CD4-positive, alpha-beta T cell treated with Interleukin-4 for 4 hours (primary cell): Measurements from ENCODE around the gene IGFBP6.
"Not testable (repeated sequence)": the region's sequence is repeated elsewhere in the genome, so short reads cannot be mapped to it uniquely, and the experiment has no call there.

Experiments used
- DNase-seq: peaks from one replicate; pipeline ENCODE4 v3.0.0-alpha.2; 2020

IGFBP6 gene

DNA sequence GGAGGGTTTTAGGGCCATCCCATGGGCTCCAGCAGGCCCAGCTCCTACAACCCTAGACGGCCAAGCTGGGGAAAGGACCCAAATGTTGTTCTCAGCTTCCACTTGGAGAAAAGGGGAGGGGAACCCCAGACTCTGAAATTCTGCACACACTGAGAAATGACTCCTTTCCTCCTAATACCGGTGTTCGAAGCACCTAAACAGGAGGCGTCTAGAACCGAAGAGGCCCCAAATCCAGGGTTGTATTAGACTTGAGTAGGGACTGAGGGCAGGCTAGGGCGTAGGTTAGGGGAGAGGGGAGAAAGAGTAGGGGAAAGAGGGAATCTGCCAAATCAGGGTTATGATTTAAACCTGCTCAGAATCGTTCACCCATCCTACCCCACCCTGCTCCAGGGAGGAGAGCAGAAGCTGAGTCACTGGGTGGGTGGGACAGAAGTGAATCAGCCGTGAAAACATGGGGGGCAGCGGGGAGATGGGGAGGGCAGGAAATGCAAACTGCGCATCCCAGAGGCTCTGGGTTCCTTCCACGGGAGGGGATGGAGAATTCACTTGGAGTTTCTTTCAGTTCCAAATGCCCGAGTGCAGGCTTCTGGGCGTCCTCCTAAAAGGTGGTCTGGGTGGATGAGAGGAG is 1.0 kb downstream of the IGFBP6 start:
- peak; percentile 11 for DNase-seq

DNA sequence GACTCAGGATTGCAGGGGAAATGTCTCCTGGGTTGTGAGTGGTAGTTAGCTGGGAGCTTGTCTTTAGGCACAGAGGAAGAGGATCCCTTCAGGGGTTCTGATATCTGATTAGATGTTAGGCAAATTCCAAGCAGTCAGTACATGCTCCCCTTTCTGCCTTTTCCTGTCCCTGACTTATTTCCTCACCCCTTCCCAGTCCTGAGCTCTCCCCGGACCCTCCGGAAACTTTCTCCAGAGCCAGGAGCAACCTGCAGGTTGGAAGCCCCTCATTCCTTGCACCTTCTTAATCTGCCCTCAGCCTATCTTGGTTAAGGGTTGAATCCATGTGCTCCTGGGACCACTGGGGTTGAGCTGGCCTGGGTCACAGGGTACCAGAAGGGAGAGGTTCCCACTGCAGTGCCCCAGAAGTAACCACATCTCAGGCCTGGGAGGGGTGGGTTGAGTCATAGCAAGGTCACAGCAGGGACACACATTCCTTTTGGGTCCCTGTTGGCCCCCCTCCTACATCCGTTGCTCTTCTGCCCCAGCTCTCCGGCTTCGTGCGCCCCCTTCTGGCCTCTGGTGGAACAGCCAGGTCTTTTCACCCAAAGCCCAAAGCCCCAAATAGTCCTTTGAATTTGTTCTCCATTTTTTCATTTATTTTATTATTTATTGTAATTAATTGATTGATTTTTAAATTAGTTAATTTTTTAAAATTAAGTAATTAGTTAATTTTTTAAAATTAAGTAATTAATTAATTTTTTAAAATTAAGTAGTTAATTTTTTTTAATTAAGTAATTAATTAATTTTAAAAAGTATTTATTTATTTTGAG is 1.8 kb downstream of the IGFBP6 start:
- peak; percentile 84 for DNase-seq

DNA sequence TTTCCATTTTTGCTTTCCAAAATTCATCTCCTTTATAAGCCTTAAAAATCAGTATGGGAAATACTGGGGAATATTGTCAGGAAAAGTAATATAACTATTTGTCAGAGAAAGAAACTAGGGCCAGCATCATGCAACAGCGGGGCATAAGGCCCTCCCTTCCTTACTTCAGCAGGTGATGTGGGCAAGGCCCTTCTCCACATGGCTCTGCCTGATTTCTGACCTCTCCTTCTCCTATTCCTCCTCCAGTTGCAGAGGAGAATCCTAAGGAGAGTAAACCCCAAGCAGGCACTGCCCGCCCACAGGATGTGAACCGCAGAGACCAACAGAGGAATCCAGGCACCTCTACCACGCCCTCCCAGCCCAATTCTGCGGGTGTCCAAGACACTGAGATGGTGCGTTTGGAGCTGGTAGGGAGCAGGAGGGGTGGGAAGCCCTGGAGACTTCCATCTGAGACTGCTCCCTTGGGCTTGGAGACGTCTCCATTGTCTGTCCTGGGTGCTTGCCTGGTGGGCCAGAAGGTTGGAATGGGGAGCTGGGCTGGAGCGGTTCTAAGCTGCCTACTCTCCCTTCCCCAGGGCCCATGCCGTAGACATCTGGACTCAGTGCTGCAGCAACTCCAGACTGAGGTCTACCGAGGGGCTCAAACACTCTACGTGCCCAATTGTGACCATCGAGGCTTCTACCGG is 3.1 kb downstream of the IGFBP6 start:
- no peak for DNase-seq

DNA sequence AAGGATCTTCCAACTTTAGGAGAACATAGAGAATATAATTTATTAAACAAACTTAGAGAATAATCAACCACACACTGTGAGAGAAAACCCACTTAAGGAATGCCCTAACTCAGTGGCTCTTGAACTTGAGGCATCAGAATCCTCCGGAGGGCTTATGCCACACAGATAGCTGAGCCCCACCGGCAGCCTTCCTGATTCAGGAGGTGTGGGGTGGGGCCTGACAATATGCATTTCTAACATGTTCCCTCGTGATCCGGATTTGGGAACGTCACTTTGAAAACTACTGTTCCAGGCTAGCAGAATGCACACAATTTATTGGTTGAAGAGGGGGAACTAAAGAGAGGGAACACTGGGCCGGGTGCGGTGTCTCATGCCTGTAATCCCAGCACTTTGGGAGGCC is 3.8 kb downstream of the IGFBP6 start:
- DNase-seq = no peak

DNA sequence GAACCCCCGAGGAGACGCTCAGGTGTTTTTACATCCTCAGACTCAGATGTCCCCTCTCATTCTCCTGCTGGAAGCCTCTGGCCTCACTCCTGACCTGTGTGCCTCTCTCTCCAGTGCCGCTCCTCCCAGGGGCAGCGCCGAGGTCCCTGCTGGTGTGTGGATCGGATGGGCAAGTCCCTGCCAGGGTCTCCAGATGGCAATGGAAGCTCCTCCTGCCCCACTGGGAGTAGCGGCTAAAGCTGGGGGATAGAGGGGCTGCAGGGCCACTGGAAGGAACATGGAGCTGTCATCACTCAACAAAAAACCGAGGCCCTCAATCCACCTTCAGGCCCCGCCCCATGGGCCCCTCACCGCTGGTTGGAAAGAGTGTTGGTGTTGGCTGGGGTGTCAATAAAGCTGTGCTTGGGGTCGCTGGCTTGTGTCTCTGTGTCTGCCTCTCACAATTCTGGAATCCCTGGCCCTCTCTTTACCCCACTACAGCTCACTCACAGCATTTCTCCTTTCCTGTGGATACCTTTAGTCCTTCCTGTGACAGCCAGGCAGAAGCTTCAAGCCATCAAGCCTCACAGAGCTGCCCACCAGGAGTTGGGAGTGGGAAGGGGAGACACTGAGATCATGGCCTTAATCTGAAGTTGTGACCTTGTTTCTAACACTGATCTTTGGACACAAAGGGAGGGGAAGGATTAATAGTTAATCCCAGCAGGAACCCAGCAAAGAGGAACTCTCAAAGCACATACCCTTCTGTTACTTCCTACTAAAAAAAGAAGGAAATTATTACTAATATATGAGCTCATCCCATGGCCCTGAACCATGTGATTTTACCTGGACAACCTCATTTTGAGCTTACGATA is 4.7 kb downstream of the IGFBP6 start:
- no peak for DNase-seq

DNA sequence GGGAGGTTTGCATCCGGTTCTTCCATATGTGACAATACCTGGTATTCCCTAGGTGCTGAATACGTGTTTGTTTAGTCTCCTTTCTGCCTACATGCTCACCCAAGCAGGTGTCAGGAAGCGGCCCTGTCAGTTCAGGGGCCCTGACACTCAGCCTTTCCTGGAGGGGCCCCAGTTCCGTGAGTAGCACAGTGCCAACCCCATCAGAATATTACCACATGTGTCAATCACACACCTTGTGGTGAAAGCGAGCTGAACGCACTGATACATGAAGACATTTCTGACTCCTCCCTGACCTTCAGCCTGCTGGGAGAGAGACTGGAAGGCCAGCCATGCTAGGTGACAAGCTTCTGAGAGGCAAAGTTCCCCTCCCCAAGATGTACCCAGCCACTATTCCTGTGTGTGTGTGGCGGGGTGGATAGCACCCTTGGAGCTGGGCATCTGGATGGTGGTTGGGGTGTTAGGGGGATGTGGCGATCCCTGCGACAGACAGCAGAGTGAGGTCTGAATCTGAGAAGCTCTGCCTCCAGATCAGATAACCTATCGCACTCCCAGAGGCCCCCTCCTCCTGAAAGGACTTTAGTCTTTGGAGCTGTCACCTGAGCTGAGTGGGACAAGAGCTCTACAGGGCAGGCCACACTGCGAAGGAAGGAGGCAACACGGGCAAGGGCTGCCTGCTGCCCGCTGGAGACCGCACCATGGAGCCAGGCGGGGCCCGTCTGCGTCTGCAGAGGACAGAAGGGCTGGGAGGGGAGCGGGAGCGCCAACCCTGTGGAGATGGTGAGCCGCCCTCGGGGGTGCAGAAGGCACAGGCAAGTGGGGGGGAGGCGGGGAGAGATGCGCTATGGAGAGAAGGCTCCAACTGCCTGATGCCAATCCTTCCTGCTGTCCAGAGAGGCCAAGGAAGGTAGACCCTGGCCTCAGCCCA is 5.7 kb downstream of the IGFBP6 start, which contains the start of gene SOAT2:
Gene SOAT2 (plus strand): TSS at position 604 of the 925 bp plus-strand sequence. CDS start 92 bp downstream, at position 696.
- peak; percentile 61 for DNase-seq

DNA sequence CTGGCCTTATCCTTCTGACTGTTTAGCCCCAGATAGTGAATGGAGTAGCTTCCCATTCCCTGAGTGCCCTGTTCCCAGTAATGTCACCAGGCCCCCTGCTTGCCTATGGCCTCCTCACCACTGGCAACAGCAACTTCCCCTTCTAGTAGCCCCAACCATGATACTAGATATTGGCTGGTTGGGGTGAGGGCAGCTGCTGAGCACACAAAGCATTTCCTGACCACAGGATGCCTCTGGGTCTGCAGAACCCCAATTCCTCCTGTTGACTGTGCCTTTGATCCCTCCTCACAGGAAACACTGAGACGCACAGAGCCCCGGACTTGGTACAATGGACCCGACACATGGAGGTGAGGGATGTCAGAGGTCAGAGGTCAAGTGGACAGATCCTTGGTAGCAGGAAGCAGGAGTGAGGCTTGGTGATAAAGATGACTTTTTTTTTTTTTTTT is 6.4 kb downstream of the IGFBP6 start:
- peak; percentile 13 for DNase-seq

DNA sequence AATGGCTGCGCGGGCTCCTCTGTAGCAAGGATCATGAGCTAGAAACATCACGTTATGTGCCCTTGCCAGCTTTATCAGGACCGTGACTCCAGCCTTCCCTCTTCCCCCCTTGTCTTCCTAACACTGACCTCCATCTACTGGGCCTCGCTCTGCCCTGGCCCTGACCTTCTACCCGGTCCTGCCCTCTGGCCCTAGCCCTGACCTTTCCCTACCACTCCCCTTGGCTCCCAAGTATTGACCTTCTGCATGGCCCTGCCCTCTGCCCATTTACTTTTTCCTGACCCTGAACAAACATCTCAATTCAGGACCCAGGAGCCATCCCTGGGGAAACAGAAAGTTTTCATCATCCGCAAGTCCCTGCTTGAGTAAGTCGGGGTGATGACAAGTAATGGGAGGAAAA is 7.8 kb downstream of the IGFBP6 start:
- DNase-seq = no peak

DNA sequence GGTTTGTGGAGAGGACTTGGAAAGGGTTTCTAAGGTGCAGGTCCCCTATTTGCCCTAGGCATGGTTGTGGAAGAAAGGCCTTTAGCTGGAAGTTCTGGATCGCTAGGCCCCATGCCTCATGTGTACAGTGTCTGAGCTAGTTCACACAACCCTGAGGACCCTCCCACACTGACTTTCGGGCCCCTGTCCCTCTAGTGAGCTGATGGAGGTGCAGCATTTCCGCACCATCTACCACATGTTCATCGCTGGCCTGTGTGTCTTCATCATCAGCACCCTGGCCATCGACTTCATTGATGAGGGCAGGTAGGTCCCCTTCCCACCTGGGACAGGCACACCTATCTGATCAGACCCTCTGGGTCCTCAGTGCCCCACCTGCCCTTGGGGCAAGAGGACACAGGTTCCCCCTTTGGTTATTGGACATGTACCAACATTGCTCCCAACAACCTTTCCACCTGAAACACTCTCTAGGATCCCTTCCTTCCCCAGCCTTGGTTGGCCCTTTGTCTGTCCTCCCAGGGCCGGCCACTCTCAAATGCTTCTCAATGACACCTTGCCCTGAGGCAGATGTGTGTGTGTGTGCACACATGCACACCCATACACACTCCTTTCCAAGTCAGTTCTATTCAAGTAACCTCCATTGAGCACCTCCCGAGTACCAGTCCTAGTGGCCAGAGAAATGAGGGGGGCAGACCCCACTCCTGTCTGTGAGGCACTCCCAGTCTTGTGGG is 8.4 kb downstream of the IGFBP6 start:
- DNase-seq = no peak

DNA sequence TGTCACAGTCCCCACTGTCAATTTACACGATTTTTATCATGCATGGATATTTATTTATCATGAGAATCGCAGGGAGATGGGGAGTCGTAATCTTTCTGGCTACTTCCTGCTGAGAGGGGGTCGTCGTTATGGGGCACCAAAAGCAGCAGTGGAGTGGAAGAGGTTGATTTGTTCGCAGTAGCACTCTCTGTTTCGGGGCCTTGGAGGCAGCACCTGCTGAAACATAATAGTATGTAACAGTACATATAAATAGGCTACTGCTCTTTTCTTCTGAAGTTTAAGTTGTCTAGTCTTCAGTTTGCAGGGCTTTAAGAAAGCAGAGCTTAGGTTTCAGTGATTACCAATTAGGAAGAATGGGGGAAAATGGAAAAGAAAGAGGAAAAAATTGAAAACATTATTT is 9.7 kb downstream of the IGFBP6 start:
- no peak for DNase-seq

DNA sequence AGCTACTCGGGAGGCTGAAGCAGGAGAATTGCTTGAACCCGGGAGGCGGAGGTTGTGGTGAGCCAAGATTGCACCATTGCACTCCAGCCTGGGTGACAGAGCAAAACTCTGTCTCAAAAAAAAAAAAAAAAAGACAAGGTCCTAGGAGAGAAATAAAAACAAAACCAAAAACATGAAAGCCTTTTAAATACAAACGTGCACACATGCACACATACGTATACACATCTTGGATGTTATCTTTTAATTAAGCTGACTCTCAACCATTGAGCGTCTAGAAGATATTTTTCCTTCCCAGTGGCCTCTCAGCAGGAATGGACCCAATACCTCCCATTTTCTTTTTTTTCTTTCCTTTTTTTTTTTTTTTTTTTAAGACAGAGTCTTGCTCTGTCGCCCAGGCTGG is 15.0 kb downstream of the IGFBP6 start:
- DNase-seq = not testable (repeated sequence)

DNA sequence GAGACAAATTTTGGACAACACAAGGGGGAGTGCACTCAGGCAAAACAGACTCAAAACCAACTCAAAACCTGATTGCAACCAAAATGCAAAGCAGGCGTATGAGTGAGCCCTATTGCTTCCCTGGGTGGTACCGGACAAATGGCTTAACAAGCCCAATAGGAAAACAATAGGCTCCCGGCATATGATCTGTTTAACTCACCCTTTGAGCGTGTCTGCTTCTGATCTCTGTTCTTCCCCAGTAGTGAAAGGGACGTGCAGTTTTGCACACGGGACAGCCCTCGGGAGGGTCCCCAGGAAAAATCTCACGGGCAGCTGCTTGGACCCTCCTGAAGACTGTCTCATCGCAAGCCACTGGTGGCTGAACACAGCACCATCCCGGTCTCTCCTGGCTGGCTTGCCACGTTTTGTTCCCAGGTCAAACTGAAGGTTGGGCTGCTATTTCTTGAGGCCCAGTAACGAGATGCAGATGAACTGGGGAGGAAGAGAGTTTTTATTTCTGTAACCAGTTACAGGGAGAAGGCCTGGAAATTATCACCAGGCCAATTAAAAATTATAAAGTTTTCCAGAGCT is 15.8 kb downstream of the IGFBP6 start:
- DNase-seq = no peak

DNA sequence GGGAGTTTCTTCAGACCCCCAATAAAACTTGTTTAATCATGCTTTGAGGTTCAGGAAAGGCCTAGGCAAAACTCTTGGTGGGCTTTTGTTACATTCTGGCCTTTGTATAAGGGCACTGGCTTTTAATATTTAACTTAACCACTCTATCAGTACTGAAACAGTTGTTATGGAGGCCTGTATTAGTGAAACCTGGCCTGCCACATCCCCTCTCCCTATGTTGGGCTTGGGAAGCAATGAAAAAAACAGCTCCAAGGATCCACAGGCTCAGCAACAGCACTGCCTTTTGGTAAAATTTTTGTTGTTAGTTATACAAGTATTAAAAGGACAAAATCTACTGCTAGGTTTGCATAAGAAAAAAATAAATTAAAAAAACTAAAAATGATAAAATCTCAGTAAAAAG is 16.5 kb downstream of the IGFBP6 start:
- no peak for DNase-seq

DNA sequence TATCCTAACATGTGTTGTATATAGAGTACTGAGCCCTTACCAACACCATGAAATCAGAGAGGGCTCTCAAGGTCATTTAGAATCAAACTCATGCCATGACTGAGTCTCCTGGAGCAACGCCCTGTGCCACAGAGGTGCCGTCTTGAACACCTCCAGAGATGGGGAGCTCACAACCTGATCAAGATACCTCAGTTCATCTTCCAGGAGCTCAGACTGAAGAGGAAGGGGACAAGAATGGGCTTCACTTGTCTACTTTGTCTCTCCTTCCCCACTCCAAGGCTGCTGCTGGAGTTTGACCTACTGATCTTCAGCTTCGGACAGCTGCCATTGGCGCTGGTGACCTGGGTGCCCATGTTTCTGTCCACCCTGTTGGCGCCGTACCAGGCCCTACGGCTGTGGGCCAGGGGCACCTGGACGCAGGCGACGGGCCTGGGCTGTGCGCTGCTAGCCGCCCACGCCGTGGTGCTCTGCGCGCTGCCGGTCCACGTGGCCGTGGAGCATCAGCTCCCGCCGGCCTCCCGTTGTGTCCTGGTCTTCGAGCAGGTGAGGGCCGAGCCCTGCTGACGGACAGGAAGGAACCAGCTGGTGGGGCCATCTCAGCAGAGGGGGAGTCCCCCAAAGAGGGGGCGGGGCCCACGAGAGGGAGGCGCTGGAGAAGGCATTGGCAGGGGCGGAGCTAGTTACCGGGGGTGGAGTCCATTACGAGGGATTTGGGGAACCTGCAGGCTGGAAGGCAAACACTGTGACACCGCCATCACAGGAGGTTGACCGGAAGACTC is 17.8 kb downstream of the IGFBP6 start:
- DNase-seq = no peak

DNA sequence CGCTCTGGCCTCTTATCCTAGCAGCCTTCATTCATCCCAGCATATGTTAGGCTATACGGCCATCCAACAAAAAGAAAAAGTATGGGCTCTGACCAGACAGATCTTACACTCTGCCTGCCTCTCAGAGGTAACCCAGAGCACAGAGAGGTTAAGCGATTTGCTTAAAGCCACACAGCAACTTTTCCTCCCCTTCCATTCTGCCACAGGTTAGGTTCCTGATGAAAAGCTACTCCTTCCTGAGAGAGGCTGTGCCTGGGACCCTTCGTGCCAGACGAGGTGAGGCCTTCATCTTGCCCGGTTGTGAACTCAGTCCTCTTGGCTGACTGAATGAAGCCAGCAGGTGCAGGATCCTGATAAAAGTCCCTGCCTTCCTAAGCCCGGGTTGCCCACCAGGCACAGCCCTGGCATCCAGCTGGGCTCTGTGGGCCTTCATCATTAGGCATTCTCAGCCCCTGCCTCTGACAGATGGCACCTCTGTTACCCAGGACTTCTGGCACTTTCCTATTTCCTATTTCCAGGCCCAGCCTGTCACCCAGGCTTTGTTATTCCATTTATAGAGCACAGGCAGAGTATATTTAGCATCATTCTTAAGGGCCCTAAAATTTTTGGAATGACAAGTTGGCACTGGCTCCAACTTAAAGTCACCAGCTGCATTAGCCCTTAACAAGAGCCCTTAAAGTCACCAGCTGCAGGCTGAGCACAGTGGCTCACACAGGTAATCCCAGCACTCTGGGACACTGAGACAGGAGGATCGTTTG is 18.6 kb downstream of the IGFBP6 start:
- DNase-seq = no peak

DNA sequence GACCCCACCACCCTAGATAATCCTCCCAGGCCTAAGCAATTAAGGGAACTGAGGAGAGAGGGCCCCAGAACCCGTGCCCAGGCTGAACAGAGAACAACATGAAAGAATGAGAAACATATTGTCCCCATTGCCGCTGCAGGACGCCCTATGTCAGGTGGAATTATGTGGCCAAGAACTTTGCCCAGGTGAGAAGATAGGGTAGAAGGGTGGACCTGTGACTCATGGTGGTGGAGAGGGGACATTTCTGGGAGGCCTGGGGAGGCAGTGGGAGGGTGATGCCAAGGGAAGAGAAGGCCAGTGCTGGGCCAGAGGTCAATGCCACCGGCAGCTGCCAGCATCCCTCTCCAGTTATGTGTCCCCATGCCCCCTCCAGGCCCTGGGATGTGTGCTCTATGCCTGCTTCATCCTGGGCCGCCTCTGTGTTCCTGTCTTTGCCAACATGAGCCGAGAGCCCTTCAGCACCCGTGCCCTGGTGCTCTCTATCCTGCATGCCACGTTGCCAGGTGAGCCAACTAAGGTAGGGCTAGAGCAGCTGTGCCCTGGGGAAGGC is 21.4 kb downstream of the IGFBP6 start:
- DNase-seq = no peak

DNA sequence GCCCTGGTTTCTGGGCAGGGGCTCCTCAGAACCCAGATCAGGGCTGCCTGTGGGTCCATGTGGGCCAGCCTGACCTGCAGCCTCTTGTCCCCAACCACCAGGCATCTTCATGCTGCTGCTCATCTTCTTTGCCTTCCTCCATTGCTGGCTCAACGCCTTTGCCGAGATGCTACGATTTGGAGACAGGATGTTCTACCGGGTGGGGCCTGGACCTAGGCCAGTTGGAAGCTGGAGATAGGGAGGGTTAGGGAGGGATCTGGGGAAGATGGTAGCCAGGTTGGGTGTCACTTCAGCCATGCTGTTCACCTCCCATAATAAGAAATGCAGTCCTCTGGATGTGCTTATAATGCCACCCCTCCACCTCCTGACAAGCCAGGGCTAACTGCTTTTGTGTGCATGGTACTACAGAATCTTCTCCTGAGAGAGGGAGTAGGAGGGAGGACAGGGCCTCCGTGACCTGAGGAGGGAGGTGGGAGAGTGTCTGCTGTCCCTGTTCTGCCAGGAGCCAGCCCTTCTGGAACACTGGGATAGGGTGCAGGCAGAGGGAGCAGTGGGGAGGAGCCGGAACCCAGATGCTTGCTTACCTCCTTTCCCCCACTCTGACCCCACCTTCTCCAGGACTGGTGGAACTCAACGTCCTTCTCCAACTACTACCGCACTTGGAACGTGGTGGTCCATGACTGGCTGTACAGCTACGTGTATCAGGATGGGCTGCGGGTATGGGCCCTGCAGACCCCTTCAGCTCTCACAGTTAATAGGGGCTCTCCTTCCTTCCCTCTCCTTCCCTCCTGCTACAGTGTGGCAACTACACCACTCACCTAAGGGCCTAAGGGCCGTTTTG is 23.4 kb downstream of the IGFBP6 start:
- no peak for DNase-seq
